HepG2 (cell line): ENCODE data around the gene TUBGCP3. TPM values are rescaled to one million over a fixed set of nuclear protein-coding genes. Genes with fewer than 3 reads are reported as not detected.

Experiments used
- ATAC-seq: fragments of 200-7000 bp; cut with Tn5 transposase; 3 replicates; pipeline ENCODE4 v1.9.1; 2020; ENCODE audit warnings: mild to moderate bottlenecking, moderate library complexity
- BruUV-seq: library from RNA; stranded (reverse); fragments of 400-500 nt; replicated peaks from 2 replicates; lab custom pipeline; 2021; lab: Mats Ljungman, UMichigan
- CTCF ChIA-PET: fragments of 300-600 bp; formaldehyde crosslinking; extraction: SDS; loops from one replicate; lab custom pipeline; 2021; ENCODE audit warnings: low total read pairs, inconsistent platforms, low intra/inter-chr PET ratio; lab: Yijun Ruan, JAX
- POLR2A ChIA-PET: fragments of 350-600 bp; sonication (Branson Sonifier 250); formaldehyde crosslinking; loops from one replicate; lab custom pipeline; 2020; ENCODE audit warnings: antibody characterized with exemption, inconsistent platforms; lab: Yijun Ruan, JAX
- DNase-seq: peaks from one replicate; pipeline ENCODE4 v3.0.0-alpha.2; 2015; ENCODE audit warnings: low spot score
- FAIRE-seq: peaks from 3 replicates; lab custom pipeline; 2011; peaks lifted over from hg19 to GRCh38; lab: Jason Lieb, UNC
- H2AFZ ChIP-seq: one replicate; pipeline ENCODE4 v1.6.1; 2011; ENCODE audit warnings: low read length, inconsistent platforms
- H3K27ac ChIP-seq: fragments of 300-600 bp; 3 replicates; pipeline ENCODE4 v1.8.0; 2011; ENCODE audit warnings: mixed run types, mild to moderate bottlenecking, mixed read lengths, low read length, inconsistent platforms; ENCODE audit not compliant: insufficient read depth; ENCODE audit errors: extremely low read length
- H3K27me3 ChIP-seq, 2 experiments: fragments of 200-600 bp in 1 of 2; 2 replicates in 1 of 2; 3 replicates in 1 of 2; pipeline versions ENCODE4 v1.6.0 to v1.8.0; 2011; ENCODE audit warnings: low read length in 2 of 2, mild to moderate bottlenecking in 2 of 2, moderate library complexity in 2 of 2, inconsistent platforms in 1 of 2; ENCODE audit not compliant: insufficient read depth in 2 of 2, control insufficient read depth in 1 of 2
- H3K36me3 ChIP-seq, 2 experiments: fragments of 200-600 bp in 1 of 2; replicated peaks in 1 of 2; 2 replicates in 1 of 2; 3 replicates in 1 of 2; pipeline versions ENCODE4 v1.5.1 to v1.8.0; 2011; ENCODE audit warnings: low read length in 2 of 2, inconsistent platforms in 1 of 2; ENCODE audit not compliant: insufficient read depth in 2 of 2, control insufficient read depth in 1 of 2
- H3K4me1 ChIP-seq: 2 replicates; pipeline ENCODE4 v1.5.1; 2012; ENCODE audit warnings: low read length, inconsistent platforms; ENCODE audit not compliant: insufficient read depth
- H3K4me2 ChIP-seq: 2 replicates; pipeline ENCODE4 v1.6.0; 2011; ENCODE audit warnings: low read depth, low read length, inconsistent platforms
- H3K4me3 ChIP-seq, 3 experiments: fragments of 200-600 bp in 1 of 3; sonication (generic), shearing (Covaris generic) in 1 of 3; replicated peaks in 1 of 3; 2 replicates each; pipeline ENCODE4 v1.5.1; 2011 to 2016; ENCODE audit warnings: low read length in 3 of 3, inconsistent platforms in 2 of 3, low read depth in 2 of 3, mild to moderate bottlenecking in 2 of 3, control low read depth in 1 of 3, mixed read lengths in 1 of 3; ENCODE audit not compliant: insufficient read depth in 1 of 3
- H3K79me2 ChIP-seq: one replicate; pipeline ENCODE4 v1.6.1; 2011; ENCODE audit warnings: low read length, inconsistent platforms; ENCODE audit not compliant: insufficient read depth
- H3K9ac ChIP-seq: 2 replicates; pipeline ENCODE4 v1.6.0; 2011; ENCODE audit warnings: mild to moderate bottlenecking, low read depth, low read length, inconsistent platforms; ENCODE audit not compliant: insufficient read depth
- H3K9me3 ChIP-seq: 2 replicates; pipeline ENCODE4 v1.5.1; 2012; ENCODE audit warnings: mild to moderate bottlenecking, low read length
- H4K20me1 ChIP-seq: 2 replicates; pipeline ENCODE4 v1.6.0; 2011; ENCODE audit warnings: inconsistent platforms, mild to moderate bottlenecking, low read length, moderate library complexity; ENCODE audit not compliant: insufficient read depth
- HNRNPL ChIP-seq: fragments of 200-400 bp; formaldehyde crosslinking; IDR thresholded peaks from 2 replicates; pipeline ENCODE4 v1.6.1; 2017; ENCODE audit warnings: mild to moderate bottlenecking, low read depth, low read length
- NR2F6 ChIP-seq, 2 experiments: IDR thresholded peaks; 2 replicates each; pipeline ENCODE4 v1.6.1; 2016; ENCODE audit warnings: antibody characterized with exemption in 1 of 2, mild to moderate bottlenecking in 1 of 2
- THYN1 ChIP-seq: sonication (generic); formaldehyde crosslinking; IDR thresholded peaks from 2 replicates; pipeline ENCODE4 v1.8.1; 2023; ENCODE audit warnings: low read depth, mild to moderate bottlenecking, moderate library complexity, missing genetic modification reagents, borderline replicate concordance
- ZBTB10 ChIP-seq: sonication (generic); formaldehyde crosslinking; IDR thresholded peaks from 2 replicates; pipeline ENCODE4 v1.4.0; 2020; ENCODE audit warnings: missing genetic modification reagents, borderline replicate concordance
- ZSCAN30 ChIP-seq: sonication (generic); formaldehyde crosslinking; IDR thresholded peaks from 2 replicates; pipeline ENCODE4 v1.5.0; 2020; ENCODE audit warnings: mild to moderate bottlenecking, missing genetic modification reagents
- WGBS: methylation state at CpG from one replicate; pipeline ENCODE4 v1.1.6; 2017; ENCODE audit warnings: low lambda C conversion rate; 5-methylcytosine and 5-hydroxymethylcytosine counted together
- in situ Hi-C: cut with HindIII; loops from 2 replicates; pipeline ENCODE4 v1.10.0; 2017; ENCODE audit warnings: low pct_unique_long_range_greater_than_20kb; ENCODE audit not compliant: extremely low pct_ligation_motif_present
- intact Hi-C: fragments of 100-400 bp; cut with micrococcal nuclease; formaldehyde crosslinking; loops from one replicate; pipeline ENCODE4 v1.10.0; 2022; ENCODE audit not compliant: unreplicated experiment
- polyA plus RNA-seq, 8 experiments: library from polyadenylated mRNA; depleted of rRNA in 3 of 8; stranded (reverse) in 7 of 8; unstranded in 1 of 8; fragments of >200 nt; fragmentation: Illumina TruSeq in 4 of 8; extraction: Trizol in 4 of 8; gene quantifications; 2 replicates each; pipeline versions ENCODE4 v1.2.1 to v1.2.3, GENCODE V29; 2011 to 2016; ENCODE audit warnings: low read depth in 4 of 8, missing spikeins in 1 of 8, mixed read lengths in 1 of 8; ENCODE audit not compliant: insufficient read depth in 1 of 8
- total RNA-seq, 5 experiments: library from RNA; depleted of rRNA; stranded (reverse); fragments of >200 nt; fragmentation: Illumina TruSeq; extraction: Trizol; gene quantifications; 2 replicates each; pipeline ENCODE4 v1.2.3, GENCODE V29; 2016; ENCODE audit warnings: low read depth in 1 of 5

Gene TUBGCP3
- total and polyA plus RNA-seq, 2 of the 13 experiments (the other 11 are each of a cell fraction or from before 2014, with no cell fraction given), result 12.6 to 15.5 TPM

- Histone ChIP-seq H3K36me3 (no peaks in the 10 kb centered on the region), H2AFZ (no peak overlapping the region), H4K20me1 (no peaks in the 10 kb centered on the region), H3K9me3 (no peaks in the 10 kb centered on the region), H3K4me1 (no peaks in the 10 kb centered on the region), H3K27me3 (peaks cover 20 to 82% of the 10 kb centered on the region in 2 experiments), H3K4me3 (no peak overlapping the region), H3K9ac (no peak overlapping the region), H3K79me2 (no peaks in the 10 kb centered on the region), H3K4me2 (no peak overlapping the region), H3K27ac (no peak overlapping the region)
- intact Hi-C loops (no loop called here), in situ Hi-C loops (no loop called here)
- DNase-seq, result no peak
- ATAC-seq, result no peak; the same call in 2 of the 3 replicates
- BruUV-seq, result no TSS peak
- CTCF ChIA-PET, result no interaction called here
- WGBS, result 16% methylated on average over 11 of the region's 30 CpGs
- TF ChIP-seq THYN1 (CRISPR knock-in tag) (no peak), ZSCAN30 (CRISPR knock-in tag) (no peak), ZBTB10 (CRISPR knock-in tag) (no peak), HNRNPL (no peak), NR2F6 (IDR thresholded peaks at IDR 0.05) (no peak), NR2F6 (CRISPR knock-in tag; IDR thresholded peaks at IDR 0.05) (no peak)
- POLR2A ChIA-PET, result no interaction called here
- no peak for FAIRE-seq
Measured at GRCh38 chr13:112453874-112454647, 133.9 kb downstream of the TUBGCP3 start.
